Transverse colon (tissue), 4 donors: ENCODE measurements around the gene EXTL2. TPM values are rescaled to one million over a fixed set of nuclear protein-coding genes. Genes with fewer than 3 reads are reported as not detected.
"Not testable (repeated sequence)": the region's sequence is repeated elsewhere in the genome, so short reads cannot be mapped to it uniquely, and the experiment has no call there.

Source experiments
- DNase-seq: peaks from one replicate; pipeline ENCODE4 v3.0.0-alpha.2; 2019
- H3K27ac ChIP-seq, 4 donors: fragments of 200-600 bp; sonication (generic); 2 replicates each; pipeline ENCODE4 v1.5.1; 2016 to 2018; ENCODE audit warnings: inconsistent platforms in 4 of 4
- H3K27me3 ChIP-seq: fragments of 200-600 bp; sonication (generic); 2 replicates; pipeline ENCODE4 v1.5.1; 2017; ENCODE audit warnings: inconsistent platforms
- H3K36me3 ChIP-seq, 4 donors: fragments of 200-600 bp; sonication (generic); 2 replicates each; pipeline ENCODE4 v1.5.1; 2017 to 2019; ENCODE audit warnings: inconsistent platforms in 4 of 4
- H3K4me1 ChIP-seq, 4 donors: fragments of 200-600 bp; sonication (generic); 2 replicates each; pipeline ENCODE4 v1.5.1; 2017 to 2020; ENCODE audit warnings: inconsistent platforms in 4 of 4
- H3K4me3 ChIP-seq, 4 donors: fragments of 200-600 bp; sonication (generic); 1 replicate in 1 of 4; 2 replicates in 3 of 4; pipeline versions ENCODE4 v1.5.1 to v1.6.1; 2017 to 2019; ENCODE audit warnings: inconsistent platforms in 4 of 4
- H3K9me3 ChIP-seq, 2 donors: fragments of 200-600 bp; sonication (generic); 2 replicates each; pipeline ENCODE4 v1.5.1; 2017 to 2019; ENCODE audit warnings: inconsistent platforms in 2 of 2
- EP300 ChIP-seq: sonication (generic); formaldehyde crosslinking; IDR thresholded peaks from one replicate; pipeline ENCODE4 v1.6.1; 2017; ENCODE audit warnings: antibody characterized with exemption, low read depth
- POLR2A ChIP-seq: fragments of 450-650 bp; IDR thresholded peaks from one replicate; pipeline ENCODE4 v1.6.1; 2016; ENCODE audit warnings: antibody characterized with exemption, mild to moderate bottlenecking, moderate library complexity
- POLR2AphosphoS5 ChIP-seq, 3 donors: sonication (generic); formaldehyde crosslinking; IDR thresholded peaks; one replicate each; pipeline ENCODE4 v1.6.1; 2016; ENCODE audit warnings: antibody characterized with exemption in 3 of 3
- WGBS, 2 donors: methylation state at CpG; one replicate each; pipeline ENCODE4 v1.1.5; 2018; ENCODE audit warnings: low coverage in 1 of 2; 5-methylcytosine and 5-hydroxymethylcytosine counted together
- in situ Hi-C, 4 donors: fragments of 200-750 bp; cut with MboI; loops; one replicate each; pipeline versions ENCODE4 v1.15.0 to v1.15.1; 2017; ENCODE audit warnings: low sequenced_read_pairs in 3 of 4, low pct_ligation_motif_present in 1 of 4, low pct_unique_long_range_greater_than_20kb in 1 of 4
- intact Hi-C: fragments of 100-400 bp; cut with DNase I; formaldehyde crosslinking; loops from one replicate; pipeline ENCODE4 v1.15.1; 2023; ENCODE audit warnings: low total_unique reads
- total RNA-seq, 4 donors: library from RNA; depleted of rRNA; stranded (reverse); fragments of >200 nt; gene quantifications; one replicate each; pipeline ENCODE4 v1.1.0, GENCODE V29; 2016
- TF ChIP-seq, protein P1 (sequence below), 5 experiments: fragments of 200-600 bp in 3 of 5; fragments of 450-650 bp in 2 of 5; sonication (generic) in 3 of 5; IDR thresholded peaks; 1 replicate in 2 of 5; 2 replicates in 3 of 5; pipeline ENCODE4 v1.5.1; 2016 to 2017; ENCODE audit warnings: antibody characterized with exemption in 5 of 5, inconsistent platforms in 3 of 5, mild to moderate bottlenecking in 2 of 5, moderate library complexity in 1 of 5

Gene EXTL2
- total RNA-seq, 4 donors from 2014 or later: 0.37 to 11.1 (median 5.4) TPM

DNA sequence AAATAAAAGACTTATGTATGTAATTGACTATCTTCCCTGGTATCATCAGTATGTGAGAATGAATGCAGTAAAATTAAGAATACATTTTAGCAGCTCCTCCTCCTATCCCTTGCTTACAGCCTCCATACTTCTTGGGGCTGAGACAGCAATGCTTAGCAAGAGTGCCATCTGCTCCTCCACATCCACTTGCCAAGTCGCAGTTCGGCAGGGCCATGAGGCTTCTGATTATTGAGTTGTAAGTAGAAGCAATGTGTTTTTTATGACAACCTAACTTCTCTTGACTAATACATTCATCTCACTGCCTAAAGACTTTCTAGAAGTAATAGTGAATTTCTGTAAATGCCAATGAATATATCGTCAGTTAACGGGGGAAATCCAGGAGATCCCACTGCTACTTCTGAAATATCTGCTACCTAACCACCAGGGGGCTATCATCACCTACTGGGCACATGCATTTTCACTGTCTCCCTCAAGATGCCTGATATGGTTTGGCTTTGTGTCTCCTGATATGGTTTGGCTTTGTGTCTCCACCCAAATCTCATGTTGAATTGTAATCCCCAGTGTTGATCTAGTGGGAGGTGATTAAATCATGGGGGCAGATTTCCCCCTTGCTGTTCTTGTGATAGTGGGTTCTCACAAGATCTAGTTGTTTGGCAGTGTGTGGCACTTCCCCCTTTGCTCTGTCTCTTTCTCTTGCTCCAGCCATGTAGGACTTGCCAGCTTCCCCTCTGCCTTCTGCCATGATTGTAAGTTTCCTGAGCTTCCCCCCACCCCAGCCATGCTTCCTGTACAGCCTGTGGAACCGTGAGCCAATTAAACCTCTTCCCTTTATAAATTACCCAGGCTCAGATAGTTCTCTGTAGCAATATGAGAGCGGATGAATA lies 59.6 kb downstream of the EXTL2 start:
- no peaks in the 10 kb centered on the region for H3K36me3 ChIP-seq
- no peak for DNase-seq
- intact Hi-C loops (no loop called here), in situ Hi-C loops (no loop called here)
- no peaks in the 10 kb centered on the region for H3K9me3 ChIP-seq
- 69 to 100% methylated on average over 1 to 6 of the region's 6 CpGs for WGBS, 2 donors
- no peak overlapping the region for H3K27ac ChIP-seq
- H3K27me3 ChIP-seq: no peaks in the 10 kb centered on the region
- no peak for TF ChIP-seq POLR2A
- TF ChIP-seq, protein P1, sequence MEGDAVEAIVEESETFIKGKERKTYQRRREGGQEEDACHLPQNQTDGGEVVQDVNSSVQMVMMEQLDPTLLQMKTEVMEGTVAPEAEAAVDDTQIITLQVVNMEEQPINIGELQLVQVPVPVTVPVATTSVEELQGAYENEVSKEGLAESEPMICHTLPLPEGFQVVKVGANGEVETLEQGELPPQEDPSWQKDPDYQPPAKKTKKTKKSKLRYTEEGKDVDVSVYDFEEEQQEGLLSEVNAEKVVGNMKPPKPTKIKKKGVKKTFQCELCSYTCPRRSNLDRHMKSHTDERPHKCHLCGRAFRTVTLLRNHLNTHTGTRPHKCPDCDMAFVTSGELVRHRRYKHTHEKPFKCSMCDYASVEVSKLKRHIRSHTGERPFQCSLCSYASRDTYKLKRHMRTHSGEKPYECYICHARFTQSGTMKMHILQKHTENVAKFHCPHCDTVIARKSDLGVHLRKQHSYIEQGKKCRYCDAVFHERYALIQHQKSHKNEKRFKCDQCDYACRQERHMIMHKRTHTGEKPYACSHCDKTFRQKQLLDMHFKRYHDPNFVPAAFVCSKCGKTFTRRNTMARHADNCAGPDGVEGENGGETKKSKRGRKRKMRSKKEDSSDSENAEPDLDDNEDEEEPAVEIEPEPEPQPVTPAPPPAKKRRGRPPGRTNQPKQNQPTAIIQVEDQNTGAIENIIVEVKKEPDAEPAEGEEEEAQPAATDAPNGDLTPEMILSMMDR (IDR thresholded peaks at IDR 0.05): peak in 3 of 5 experiments; percentile 7 to 20 (median 20)
- H3K4me3 ChIP-seq: no peak overlapping the region
- H3K4me1 ChIP-seq: no peaks in the 10 kb centered on the region

GRCh38 chr1:100832694-100833428 lies 61.8 kb downstream of the EXTL2 start:
- no peaks in the 10 kb centered on the region for H3K36me3 ChIP-seq

DNA sequence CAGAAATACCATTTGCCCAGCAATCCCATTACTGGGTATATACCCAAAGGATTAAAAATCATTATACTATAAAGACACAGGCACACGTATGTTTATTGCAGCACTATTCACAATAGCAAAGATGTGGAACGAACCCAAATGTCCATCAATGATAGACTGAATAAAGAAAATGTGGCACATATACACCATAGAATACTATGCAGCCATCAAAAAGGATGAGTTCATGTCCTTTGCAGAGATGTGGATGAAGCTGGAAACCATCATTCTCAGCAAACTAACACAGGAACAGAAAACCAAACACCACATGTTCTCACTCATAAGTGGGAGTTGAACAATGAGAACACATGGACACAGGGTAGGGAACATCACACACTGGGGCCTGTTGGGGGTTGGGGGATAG lies 69.0 kb downstream of the EXTL2 start:
- H3K27me3 ChIP-seq, intact Hi-C loops, DNase-seq, H3K27ac ChIP-seq, H3K9me3 ChIP-seq, H3K36me3 ChIP-seq, H3K4me3 ChIP-seq, H3K4me1 ChIP-seq: not testable (repeated sequence)
- in situ Hi-C loops: loop anchor here in 1 of 4 donors (10.0 kb wide), 1 partner anchor 61 kb away; no protein-coding TSS in a partner anchor
- 66 to 70% methylated on average over 2 of the region's 2 CpGs for WGBS, 2 donors

More at GRCh38 chr1:100832694-100833428, 61.8 kb downstream of the EXTL2 start:
- Histone ChIP-seq H3K27ac (no peak overlapping the region), H3K9me3 (no peaks in the 10 kb centered on the region), H3K27me3 (no peaks in the 10 kb centered on the region), H3K4me3 (no peak overlapping the region), H3K4me1 (no peaks in the 10 kb centered on the region)
- intact Hi-C loops (no loop called here), in situ Hi-C loops (no loop called here)
- TF ChIP-seq, protein P1 (IDR thresholded peaks at IDR 0.05): no peak
- TF ChIP-seq POLR2AphosphoS5 (IDR thresholded peaks at IDR 0.05) (no peak), EP300 (no peak), POLR2A (no peak)
- no peak for DNase-seq
- WGBS, 2 donors: 79 to 80% methylated on average over 5 to 6 of the region's 6 CpGs

Other genes with a start within 250 kb of the EXTL2 start
- gene VCAM1, start 175.1 kb downstream of the EXTL2 start, total RNA-seq: 1 to 10 TPM; 1.5 to 8.4 (median 5.1) TPM
- 10 to 100 TPM; 10.1 to 22.7 (median 17.5) TPM for gene SLC30A7, start 1.2 kb upstream of the EXTL2 start, total RNA-seq
- gene DPH5, start 130.9 kb upstream of the EXTL2 start, total RNA-seq: 10 to 100 TPM in 3 of 4 donors, not detected in 1; 18.3 to 20.5 (median 18.9) TPM